MM.1S (cell line): ENCODE results near the gene DNAH9.

Source experiments
- EZH2 ChIP-seq: fragments of 300-600 bp; sonication (generic); optimal IDR thresholded peaks from 2 replicates; pipeline ENCODE3; 2017; ENCODE audit warnings: low read depth, mild to moderate bottlenecking, antibody characterized with exemption, low read length, mixed read lengths
- EZH2phosphoT487 ChIP-seq: fragments of 300-600 bp; sonication (generic); IDR thresholded peaks from 2 replicates; pipeline ENCODE4 v1.6.1; 2018; ENCODE audit warnings: antibody characterized with exemption, low read length
- TF ChIP-seq, protein P1 (sequence below): fragments of 300-600 bp; sonication (generic); IDR thresholded peaks from 2 replicates; pipeline ENCODE4 v1.5.1; 2016; ENCODE audit warnings: antibody characterized with exemption, low read length, mixed read lengths

DNA sequence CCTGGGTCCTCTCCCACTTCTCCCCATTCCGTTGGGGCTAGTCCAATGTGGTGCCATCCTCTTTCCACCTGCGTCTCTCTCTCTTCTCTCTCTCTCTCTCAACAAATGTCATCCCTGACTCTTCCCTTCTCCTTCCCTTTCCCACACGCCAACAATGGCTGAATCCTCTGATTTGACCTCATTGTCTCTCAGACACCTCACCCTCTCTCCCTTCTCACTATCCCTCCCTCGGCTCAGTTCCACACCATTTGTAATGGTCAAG is 399.6 kb downstream of the DNAH9 start:
- TF ChIP-seq EZH2 (no peak), EZH2phosphoT487 (no peak)
- TF ChIP-seq, protein P1, sequence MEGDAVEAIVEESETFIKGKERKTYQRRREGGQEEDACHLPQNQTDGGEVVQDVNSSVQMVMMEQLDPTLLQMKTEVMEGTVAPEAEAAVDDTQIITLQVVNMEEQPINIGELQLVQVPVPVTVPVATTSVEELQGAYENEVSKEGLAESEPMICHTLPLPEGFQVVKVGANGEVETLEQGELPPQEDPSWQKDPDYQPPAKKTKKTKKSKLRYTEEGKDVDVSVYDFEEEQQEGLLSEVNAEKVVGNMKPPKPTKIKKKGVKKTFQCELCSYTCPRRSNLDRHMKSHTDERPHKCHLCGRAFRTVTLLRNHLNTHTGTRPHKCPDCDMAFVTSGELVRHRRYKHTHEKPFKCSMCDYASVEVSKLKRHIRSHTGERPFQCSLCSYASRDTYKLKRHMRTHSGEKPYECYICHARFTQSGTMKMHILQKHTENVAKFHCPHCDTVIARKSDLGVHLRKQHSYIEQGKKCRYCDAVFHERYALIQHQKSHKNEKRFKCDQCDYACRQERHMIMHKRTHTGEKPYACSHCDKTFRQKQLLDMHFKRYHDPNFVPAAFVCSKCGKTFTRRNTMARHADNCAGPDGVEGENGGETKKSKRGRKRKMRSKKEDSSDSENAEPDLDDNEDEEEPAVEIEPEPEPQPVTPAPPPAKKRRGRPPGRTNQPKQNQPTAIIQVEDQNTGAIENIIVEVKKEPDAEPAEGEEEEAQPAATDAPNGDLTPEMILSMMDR, result no peak
